Smooth muscle cell (in vitro differentiated cells): ENCODE data around the gene AMBN. TPM values are rescaled to one million over a fixed set of nuclear protein-coding genes. Genes with fewer than 3 reads are reported as not detected.

Source experiments
- DNase-seq: peaks from one replicate; lab custom pipeline; 2025; ENCODE audit not compliant: unreplicated experiment; lab: John Stamatoyannopoulos, UW
- H2AFZ ChIP-seq: fragments of 200-600 bp; sonication (generic); 2 replicates; pipeline ENCODE4 v1.6.0; 2016; ENCODE audit warnings: antibody characterized with exemption, low read depth, mild to moderate bottlenecking
- H3F3A ChIP-seq: fragments of 200-600 bp; sonication (generic); 2 replicates; pipeline ENCODE4 v1.6.0; 2017; ENCODE audit warnings: antibody characterized with exemption, low read depth
- H3K27ac ChIP-seq: fragments of 200-600 bp; sonication (generic); 2 replicates; pipeline ENCODE4 v1.5.1; 2016; ENCODE audit warnings: low read depth, mild to moderate bottlenecking
- H3K27me3 ChIP-seq: fragments of 200-600 bp; sonication (generic); 2 replicates; pipeline ENCODE4 v1.6.1; 2016; ENCODE audit warnings: low read depth, mild to moderate bottlenecking
- H3K36me3 ChIP-seq: fragments of 200-600 bp; sonication (generic); 2 replicates; pipeline ENCODE4 v1.5.1; 2016; ENCODE audit warnings: low read depth
- H3K4me1 ChIP-seq: fragments of 200-600 bp; sonication (generic); 2 replicates; pipeline ENCODE4 v1.5.1; 2016; ENCODE audit warnings: low read depth
- H3K4me2 ChIP-seq: fragments of 200-600 bp; sonication (generic); 2 replicates; pipeline ENCODE4 v1.6.0; 2016; ENCODE audit warnings: mild to moderate bottlenecking
- H3K4me3 ChIP-seq: fragments of 200-600 bp; sonication (generic); 2 replicates; pipeline ENCODE4 v1.5.1; 2016; ENCODE audit warnings: mild to moderate bottlenecking
- H3K79me2 ChIP-seq: fragments of 200-600 bp; sonication (generic); 2 replicates; pipeline ENCODE4 v1.6.0; 2016; ENCODE audit warnings: low read depth, mild to moderate bottlenecking
- H3K9ac ChIP-seq: fragments of 200-600 bp; sonication (generic); 2 replicates; pipeline ENCODE4 v1.6.0; 2016; ENCODE audit warnings: low read depth
- H3K9me3 ChIP-seq: fragments of 200-600 bp; sonication (generic); replicated peaks from 2 replicates; pipeline ENCODE4 v1.5.1; 2016; ENCODE audit warnings: low read depth
- H4K20me1 ChIP-seq: fragments of 200-600 bp; sonication (generic); 2 replicates; pipeline ENCODE4 v1.6.0; 2016; ENCODE audit warnings: low read depth
- CTCF ChIP-seq: fragments of 200-600 bp; sonication (generic); IDR thresholded peaks from 2 replicates; pipeline ENCODE4 v1.5.1; 2017; ENCODE audit warnings: borderline replicate concordance, mild to moderate bottlenecking, antibody characterized with exemption; ENCODE audit not compliant: insufficient read depth, poor library complexity, severe bottlenecking
- WGBS: methylation state at CpG from one replicate; pipeline ENCODE4 v1.1.7; 2016; ENCODE audit warnings: low lambda C conversion rate; 5-methylcytosine and 5-hydroxymethylcytosine counted together
- polyA plus RNA-seq: library from polyadenylated mRNA; unstranded; fragments of >200 nt; fragmentation: Nextera tagmentation; extraction: Ambion mirVana; gene quantifications from 2 replicates; pipeline ENCODE4 v1.2.1, GENCODE V29; 2016
- total RNA-seq: library from RNA; depleted of rRNA; stranded (reverse); fragments of >200 nt; gene quantifications from 2 replicates; pipeline ENCODE4 v1.2.3, GENCODE V29; 2014

The AMBN gene
- total and polyA plus RNA-seq, 2 experiments from 2014 or later: not detected

DNA sequence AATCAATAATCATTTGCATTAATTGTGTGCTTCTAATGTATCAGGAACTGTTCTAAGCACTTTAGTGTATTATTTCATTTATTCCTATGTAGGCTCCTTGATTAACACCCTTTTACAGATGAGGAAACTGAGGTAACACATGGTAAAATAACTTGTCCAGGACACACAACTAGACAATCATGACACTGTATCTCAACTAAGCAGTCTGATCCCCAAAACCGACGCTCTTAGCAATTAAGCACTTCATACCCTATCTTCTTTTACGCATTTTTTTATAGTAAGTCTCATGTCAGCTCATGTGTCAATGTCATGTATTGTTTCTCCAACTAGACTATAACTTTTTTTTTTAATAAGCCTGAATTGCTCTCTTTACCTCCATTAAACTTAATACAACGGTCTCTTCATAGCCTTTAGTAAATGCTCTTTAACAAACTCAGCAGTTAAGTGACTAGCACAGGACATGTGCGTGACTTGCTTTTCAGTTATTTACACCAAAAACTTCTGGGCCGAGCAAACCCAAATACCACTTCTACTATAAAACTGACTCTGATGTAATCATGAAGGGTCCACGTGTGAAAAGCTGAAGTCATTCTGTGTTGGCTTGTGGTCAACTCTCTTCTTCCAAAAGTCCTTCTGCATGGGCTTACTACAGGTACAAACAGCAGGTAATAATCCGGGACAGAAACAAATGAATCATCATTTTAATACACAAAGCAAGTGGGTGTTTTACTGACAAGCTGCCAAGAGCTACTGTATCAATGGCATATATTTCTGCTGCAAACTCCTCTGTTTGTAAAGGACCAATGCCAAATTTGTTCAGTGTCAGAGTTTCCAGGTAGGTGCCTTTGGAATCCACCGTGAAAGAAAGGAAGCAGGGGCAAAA lies 7.9 kb upstream of the AMBN start:
- DNase-seq: no peak
- H3K79me2 ChIP-seq: no peaks in the 10 kb centered on the region

GRCh38 chr4:70586841-70587240 lies 5.2 kb upstream of the AMBN start:
- no peaks in the 10 kb centered on the region for H3K4me1 ChIP-seq
- TF ChIP-seq CTCF: no peak
- no peak overlapping the region for H3K27ac ChIP-seq
- H3K4me2 ChIP-seq: no peak overlapping the region
- H3K4me3 ChIP-seq: no peak overlapping the region
- H2AFZ ChIP-seq: no peak overlapping the region
- H3K9ac ChIP-seq: no peak overlapping the region
- H3F3A ChIP-seq: no peaks in the 10 kb centered on the region
- WGBS: 88% methylated on average over 2 of the region's 2 CpGs
- no peaks in the 10 kb centered on the region for H4K20me1 ChIP-seq
- DNase-seq: no peak
- no peaks in the 10 kb centered on the region for H3K79me2 ChIP-seq
- no peaks in the 10 kb centered on the region for H3K27me3 ChIP-seq
- no peaks in the 10 kb centered on the region for H3K36me3 ChIP-seq
- H3K9me3 ChIP-seq: no peaks in the 10 kb centered on the region

More for the DNA sequence above, 7.9 kb upstream of the AMBN start:
- WGBS: 71% methylated on average over 9 of the region's 9 CpGs
- no peak overlapping the region for H3K4me2 ChIP-seq
- no peaks in the 10 kb centered on the region for H3K9me3 ChIP-seq
- no peaks in the 10 kb centered on the region for H4K20me1 ChIP-seq
- H3K4me1 ChIP-seq: no peaks in the 10 kb centered on the region
- no peak for TF ChIP-seq CTCF
- H3K27ac ChIP-seq: no peak overlapping the region
- no peaks in the 10 kb centered on the region for H3F3A ChIP-seq
- H3K4me3 ChIP-seq: no peak overlapping the region
- H3K27me3 ChIP-seq: no peaks in the 10 kb centered on the region
- no peaks in the 10 kb centered on the region for H3K36me3 ChIP-seq
- H3K9ac ChIP-seq: no peak overlapping the region
- H2AFZ ChIP-seq: no peak overlapping the region

GRCh38 chr4:70589785-70590184 lies 2.3 kb upstream of the AMBN start:
- no peak overlapping the region for H2AFZ ChIP-seq
- H3K27ac ChIP-seq: no peak overlapping the region
- H3F3A ChIP-seq: no peaks in the 10 kb centered on the region
- H3K9me3 ChIP-seq: no peaks in the 10 kb centered on the region
- DNase-seq: no peak
- H3K4me3 ChIP-seq: no peak overlapping the region
- no peaks in the 10 kb centered on the region for H4K20me1 ChIP-seq
- H3K27me3 ChIP-seq: no peaks in the 10 kb centered on the region
- TF ChIP-seq CTCF: no peak
- no peak overlapping the region for H3K4me2 ChIP-seq
- no peak overlapping the region for H3K9ac ChIP-seq
- no peaks in the 10 kb centered on the region for H3K4me1 ChIP-seq
- H3K79me2 ChIP-seq: no peaks in the 10 kb centered on the region
- H3K36me3 ChIP-seq: no peaks in the 10 kb centered on the region

DNA sequence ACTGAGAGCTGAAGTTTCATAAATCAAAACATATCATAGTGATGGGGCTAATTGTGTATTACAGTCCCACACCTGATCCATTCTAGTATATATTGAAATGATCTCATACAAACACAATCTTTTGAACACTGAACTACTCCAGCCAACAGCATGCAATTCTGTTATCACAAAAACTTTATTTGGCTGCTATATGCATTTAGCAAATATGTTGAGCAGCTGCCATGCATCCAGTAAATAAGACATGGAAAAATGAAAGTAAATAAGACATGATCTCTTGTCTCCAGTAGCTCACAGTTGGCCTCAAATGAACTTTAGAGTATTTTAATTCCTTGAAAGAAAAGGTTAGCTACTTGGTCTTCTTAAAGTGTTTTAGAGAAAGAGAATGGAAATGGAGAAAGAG lies 2.1 kb downstream of the AMBN start:
- Histone ChIP-seq H2AFZ (no peak overlapping the region), H3K9ac (no peak overlapping the region), H3K79me2 (no peaks in the 10 kb centered on the region), H3F3A (no peaks in the 10 kb centered on the region), H3K4me3 (no peak overlapping the region), H3K27ac (no peak overlapping the region), H3K9me3 (no peaks in the 10 kb centered on the region), H3K36me3 (no peaks in the 10 kb centered on the region), H4K20me1 (no peaks in the 10 kb centered on the region), H3K27me3 (no peaks in the 10 kb centered on the region), H3K4me1 (no peaks in the 10 kb centered on the region), H3K4me2 (no peak overlapping the region)
- DNase-seq: no peak
- TF ChIP-seq CTCF: no peak
